Caco-2 (cell line): Measurements from ENCODE around the gene CPNE2. TPM values are rescaled to one million over a fixed set of nuclear protein-coding genes. Genes with fewer than 3 reads are reported as not detected.
"Not testable (repeated sequence)": the region's sequence is repeated elsewhere in the genome, so short reads cannot be mapped to it uniquely, and the experiment has no call there.

ENCODE experiments used
- BruUV-seq: library from RNA; stranded (reverse); fragments of 400-500 nt; replicated peaks from 2 replicates; lab custom pipeline; 2021; lab: Mats Ljungman, UMichigan
- CTCF ChIA-PET: fragments of 300-600 bp; sonication (Branson Sonifier 250); formaldehyde crosslinking; loops from one replicate; lab custom pipeline; 2022; ENCODE audit warnings: antibody characterized with exemption; lab: Charles Lee
- POLR2A ChIA-PET: fragments of 300-600 bp; sonication (Branson Sonifier 250); formaldehyde crosslinking; loops from one replicate; lab custom pipeline; 2022; ENCODE audit warnings: antibody characterized with exemption; lab: Charles Lee
- DNase-seq, 2 experiments: peaks; one replicate each; pipeline versions ENCODE4 v3.0.0 to v3.0.0-alpha.2; 2020 to 2022
- H3K27me3 ChIP-seq: replicated peaks from 2 replicates; pipeline ENCODE4 v1.6.0; 2011; ENCODE audit warnings: low read length; ENCODE audit not compliant: control insufficient read depth, insufficient read depth
- H3K36me3 ChIP-seq: 2 replicates; pipeline ENCODE4 v1.5.1; 2011; ENCODE audit warnings: low read length; ENCODE audit not compliant: control insufficient read depth, insufficient read depth
- H3K4me1 ChIP-seq: fragments of 250-450 bp; sonication (Bioruptor Pico); 2 replicates; pipeline ENCODE4 v1.5.1; 2020; ENCODE audit warnings: mild to moderate bottlenecking
- H3K4me3 ChIP-seq: 2 replicates; pipeline ENCODE4 v1.5.1; 2011; ENCODE audit warnings: low read depth, mild to moderate bottlenecking, control low read depth, low read length
- H3K9me3 ChIP-seq: fragments of 250-450 bp; sonication (Bioruptor Pico); 2 replicates; pipeline ENCODE4 v1.5.1; 2020; ENCODE audit warnings: mild to moderate bottlenecking, moderate library complexity
- H3K27ac Mint-ChIP-seq: one replicate; pipeline ENCODE4 v1.8.0; 2022; ENCODE audit warnings: mixed read lengths; ENCODE audit not compliant: unreplicated experiment
- H3K27me3 Mint-ChIP-seq: one replicate; pipeline ENCODE4 v1.8.0; 2022; ENCODE audit warnings: mixed read lengths; ENCODE audit not compliant: insufficient read depth, unreplicated experiment
- H3K36me3 Mint-ChIP-seq: one replicate; pipeline ENCODE4 v1.8.0; 2022; ENCODE audit warnings: mild to moderate bottlenecking, mixed read lengths; ENCODE audit not compliant: insufficient read depth, unreplicated experiment
- H3K4me1 Mint-ChIP-seq: one replicate; pipeline ENCODE4 v1.8.0; 2022; ENCODE audit warnings: low read depth, mixed read lengths; ENCODE audit not compliant: unreplicated experiment
- H3K4me3 Mint-ChIP-seq: one replicate; pipeline ENCODE4 v1.8.0; 2022; ENCODE audit warnings: mild to moderate bottlenecking, moderate library complexity, mixed read lengths; ENCODE audit not compliant: unreplicated experiment
- H3K9me3 Mint-ChIP-seq: one replicate; pipeline ENCODE4 v1.8.0; 2022; ENCODE audit warnings: mixed read lengths; ENCODE audit not compliant: unreplicated experiment
- CTCF ChIP-seq, 2 experiments: fragments of 200-600 bp in 1 of 2; IDR thresholded peaks; 1 replicate in 1 of 2; 2 replicates in 1 of 2; pipeline versions ENCODE4 v1.5.1 to v1.8.0; 2011 to 2022; ENCODE audit warnings: antibody characterized with exemption in 1 of 2, control low read depth in 1 of 2, inconsistent platforms in 1 of 2, low read depth in 1 of 2, low read length in 1 of 2, mild to moderate bottlenecking in 1 of 2, moderate library complexity in 1 of 2; ENCODE audit not compliant: insufficient read depth in 1 of 2, severe bottlenecking in 1 of 2, unreplicated experiment in 1 of 2
- intact Hi-C: fragments of 100-400 bp; cut with micrococcal nuclease; formaldehyde crosslinking; loops from one replicate; pipeline ENCODE4 v1.10.0; 2022; ENCODE audit not compliant: unreplicated experiment
- total RNA-seq: library from RNA; stranded (reverse); gene quantifications from 2 replicates; pipeline ENCODE4 v1.2.3, GENCODE V29; 2022

CPNE2 gene
- total RNA-seq, 1 experiment from 2014 or later: 46.3 TPM

- Mint-ChIP-seq H3K4me3 (no peak overlapping the region), H3K4me1 (peaks cover 5% of the 10 kb centered on the region), H3K36me3 (peaks cover 5% of the 10 kb centered on the region), H3K27ac (no peak overlapping the region), H3K27me3 (no peaks in the 10 kb centered on the region), H3K9me3 (no peaks in the 10 kb centered on the region)
- no TSS peak for BruUV-seq
- Histone ChIP-seq H3K9me3 (no peaks in the 10 kb centered on the region), H3K36me3 (peaks cover 1% of the 10 kb centered on the region; the same call in 1 of the 2 replicates), H3K27me3 (no peaks in the 10 kb centered on the region), H3K4me1 (0 out of 2 replicates have a peak, but pooled peaks cover 3% of the 10 kb centered on the region), H3K4me3 (no peak overlapping the region)
- CTCF ChIA-PET: interaction anchor here (0.7 kb wide), 1 partner anchor 225 kb away, joined by 4 read pairs; no protein-coding TSS in a partner anchor
- TF ChIP-seq CTCF (IDR thresholded peaks at IDR 0.05; ENCODE audit: insufficient read depth in 1 of 2, low read depth in 1 of 2, low read length in 1 of 2, severe bottlenecking in 1 of 2, unreplicated experiment in 1 of 2): no peak
- intact Hi-C loops: no loop called here
- no peak for DNase-seq
- POLR2A ChIA-PET: no interaction called here
Measured at GRCh38 chr16:57096793-57097192, 4.4 kb downstream of the CPNE2 start.

GRCh38 chr16:57098188-57098841 is 5.9 kb downstream of the CPNE2 start:
- Histone ChIP-seq H3K27me3 (no peaks in the 10 kb centered on the region), H3K4me3 (no peak overlapping the region), H3K36me3 (peaks cover 1% of the 10 kb centered on the region; the same call in 1 of the 2 replicates), H3K4me1 (0 out of 2 replicates have a peak, but pooled peaks cover 2% of the 10 kb centered on the region), H3K9me3 (no peaks in the 10 kb centered on the region)
- intact Hi-C loops: no loop called here
- no peaks in the 10 kb centered on the region for H3K27me3 Mint-ChIP-seq
- no TSS peak for BruUV-seq
- no peaks in the 10 kb centered on the region for H3K9me3 Mint-ChIP-seq
- H3K4me3 Mint-ChIP-seq: no peak overlapping the region
- TF ChIP-seq CTCF (IDR thresholded peaks at IDR 0.05; ENCODE audit: insufficient read depth in 1 of 2, low read depth in 1 of 2, low read length in 1 of 2, severe bottlenecking in 1 of 2, unreplicated experiment in 1 of 2): no peak
- DNase-seq: no peak
- no peak overlapping the region for H3K27ac Mint-ChIP-seq
- ChIA-PET CTCF (interaction anchor here (0.5 kb wide), 1 partner anchor 305 kb away, joined by 3 read pairs; no protein-coding TSS in a partner anchor), POLR2A (no interaction called here)
- H3K36me3 Mint-ChIP-seq: peaks cover 6% of the 10 kb centered on the region
- peaks cover 4% of the 10 kb centered on the region for H3K4me1 Mint-ChIP-seq

GRCh38 chr16:57099965-57100364 is 7.6 kb downstream of the CPNE2 start:
- H3K27me3 Mint-ChIP-seq, BruUV-seq, CTCF ChIA-PET, H3K27me3 ChIP-seq, H3K4me3 Mint-ChIP-seq, POLR2A ChIA-PET, intact Hi-C loops, DNase-seq, H3K9me3 Mint-ChIP-seq, H3K4me1 Mint-ChIP-seq, H3K4me1 ChIP-seq, H3K27ac Mint-ChIP-seq, H3K9me3 ChIP-seq, H3K36me3 ChIP-seq, H3K4me3 ChIP-seq: not testable (repeated sequence)
- peaks cover 11% of the 10 kb centered on the region for H3K36me3 Mint-ChIP-seq
